GM23248 (cell line): ENCODE results near the gene ANO6. TPM values are rescaled to one million over a fixed set of nuclear protein-coding genes. Genes with fewer than 3 reads are reported as not detected.
A peak's percentile ranks its signal among the peaks of the same experiment; 100 is the strongest.

Experiments
- DNase-seq: peaks from one replicate; pipeline ENCODE4 v3.0.0-alpha.2; 2015
- H2AFZ ChIP-seq: fragments of 200-600 bp; sonication (generic); 2 replicates; pipeline ENCODE4 v1.6.1; 2016; ENCODE audit warnings: antibody characterized with exemption
- H3F3A ChIP-seq: fragments of 200-600 bp; sonication (generic); 2 replicates; pipeline ENCODE4 v1.6.1; 2016; ENCODE audit warnings: mild to moderate bottlenecking, antibody characterized with exemption, mixed run types; ENCODE audit not compliant: insufficient read depth
- H3K27ac ChIP-seq: fragments of 200-600 bp; sonication (generic); 2 replicates; pipeline ENCODE4 v1.5.1; 2016; ENCODE audit warnings: mild to moderate bottlenecking
- H3K27me3 ChIP-seq: fragments of 200-600 bp; sonication (generic); replicated peaks from 2 replicates; pipeline ENCODE4 v1.6.1; 2016; ENCODE audit warnings: mild to moderate bottlenecking; ENCODE audit not compliant: insufficient read depth
- H3K36me3 ChIP-seq: fragments of 200-600 bp; sonication (generic); 2 replicates; pipeline ENCODE4 v1.6.1; 2016; ENCODE audit warnings: low read depth, mild to moderate bottlenecking
- H3K4me1 ChIP-seq: fragments of 200-600 bp; sonication (generic); 2 replicates; pipeline ENCODE4 v1.6.1; 2016; ENCODE audit warnings: mild to moderate bottlenecking; ENCODE audit not compliant: insufficient read depth
- H3K4me2 ChIP-seq: fragments of 200-600 bp; sonication (generic); one replicate; pipeline ENCODE4 v1.6.1; 2016; ENCODE audit warnings: mild to moderate bottlenecking; ENCODE audit not compliant: unreplicated experiment
- H3K4me3 ChIP-seq: fragments of 200-600 bp; sonication (generic); 2 replicates; pipeline ENCODE4 v1.5.1; 2016; ENCODE audit warnings: mild to moderate bottlenecking
- H3K79me2 ChIP-seq: fragments of 200-600 bp; sonication (generic); 2 replicates; pipeline ENCODE4 v1.6.1; 2016; ENCODE audit warnings: mild to moderate bottlenecking; ENCODE audit not compliant: insufficient read depth
- H3K9ac ChIP-seq: fragments of 200-600 bp; sonication (generic); 2 replicates; pipeline ENCODE4 v1.6.1; 2016; ENCODE audit warnings: mild to moderate bottlenecking
- H3K9me2 ChIP-seq: fragments of 200-600 bp; sonication (generic); 2 replicates; pipeline ENCODE4 v1.6.1; 2016; ENCODE audit warnings: mixed run types, mild to moderate bottlenecking, moderate library complexity; ENCODE audit not compliant: insufficient read depth
- H3K9me3 ChIP-seq: fragments of 200-600 bp; sonication (generic); one replicate; pipeline ENCODE4 v1.6.1; 2017; ENCODE audit warnings: low read depth
- H4K20me1 ChIP-seq: fragments of 200-600 bp; sonication (generic); 2 replicates; pipeline ENCODE4 v1.6.0; 2016; ENCODE audit not compliant: insufficient read depth
- EZH2 ChIP-seq: fragments of 200-600 bp; sonication (generic); IDR thresholded peaks from 2 replicates; pipeline ENCODE4 v1.6.1; 2018; ENCODE audit warnings: antibody characterized with exemption, mild to moderate bottlenecking; ENCODE audit not compliant: insufficient read depth, poor library complexity, severe bottlenecking
- EZH2phosphoT487 ChIP-seq: fragments of 200-600 bp; sonication (generic); IDR thresholded peaks from 2 replicates; pipeline ENCODE4 v1.6.1; 2018; ENCODE audit warnings: antibody characterized with exemption, moderate library complexity, mild to moderate bottlenecking, low read depth; ENCODE audit not compliant: insufficient read depth
- WGBS, 2 experiments: methylation state at CpG; one replicate each; pipeline ENCODE4 v1.1.6; 2015 to 2017; ENCODE audit warnings: low lambda C conversion rate in 2 of 2, low coverage in 1 of 2; ENCODE audit errors: missing lambda C conversion rate in 2 of 2; 5-methylcytosine and 5-hydroxymethylcytosine counted together
- in situ Hi-C: fragments of 300-500 bp; cut with MboI; formaldehyde crosslinking; loops from 2 replicates; pipeline ENCODE4 v1.15.0; 2020
- polyA plus RNA-seq: library from polyadenylated mRNA; unstranded; fragments of >200 nt; fragmentation: Nextera tagmentation; extraction: Ambion mirVana; gene quantifications from 2 replicates; pipeline ENCODE4 v1.2.1, GENCODE V29; 2016
- total RNA-seq: library from RNA; depleted of rRNA; stranded (reverse); fragments of >200 nt; shearing (Covaris generic); gene quantifications from 2 replicates; pipeline ENCODE4 v1.2.3, GENCODE V29; 2014

The ANO6 gene
- total and polyA plus RNA-seq, 2 experiments from 2014 or later: 50.1 to 65.4 TPM

DNA sequence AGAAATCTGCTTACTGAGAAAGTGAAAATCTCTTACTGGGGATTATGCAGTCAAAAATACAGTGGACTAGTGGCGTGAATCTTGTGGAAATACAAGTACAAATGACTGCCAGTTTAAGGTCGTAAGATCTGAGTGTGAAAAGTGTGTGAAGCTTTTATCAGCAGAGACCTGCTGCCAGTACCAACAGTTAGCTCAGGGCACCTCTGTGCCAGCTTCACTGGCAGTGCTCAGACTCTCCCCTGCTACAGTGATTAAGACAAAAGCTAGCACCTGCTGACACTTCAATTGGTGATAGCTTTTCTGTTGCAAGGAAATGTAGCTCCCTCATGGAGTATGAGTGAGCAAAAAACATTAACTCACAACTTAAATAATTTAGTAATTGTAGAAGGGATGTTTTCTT, 185.1 kb downstream of the ANO6 start:
- H3K9me2 ChIP-seq: no peaks in the 10 kb centered on the region
- no peak overlapping the region for H3K4me3 ChIP-seq
- H3K79me2 ChIP-seq: no peaks in the 10 kb centered on the region
- TF ChIP-seq EZH2 (no peak), EZH2phosphoT487 (no peak)
- no peak overlapping the region for H3K27ac ChIP-seq
- H4K20me1 ChIP-seq: no peaks in the 10 kb centered on the region
- H3K36me3 ChIP-seq: peaks cover 30% of the 10 kb centered on the region
- no peak for DNase-seq
- no peak overlapping the region for H3K9ac ChIP-seq
- H3K9me3 ChIP-seq: no peaks in the 10 kb centered on the region
- no peak overlapping the region for H2AFZ ChIP-seq
- no peak overlapping the region for H3K4me2 ChIP-seq
- in situ Hi-C loops: no loop called here
- H3F3A ChIP-seq: no peaks in the 10 kb centered on the region
- H3K4me1 ChIP-seq: no peaks in the 10 kb centered on the region
- no peaks in the 10 kb centered on the region for H3K27me3 ChIP-seq
- 60 to 66% methylated on average over 2 of the region's 2 CpGs for WGBS, 2 experiments

DNA sequence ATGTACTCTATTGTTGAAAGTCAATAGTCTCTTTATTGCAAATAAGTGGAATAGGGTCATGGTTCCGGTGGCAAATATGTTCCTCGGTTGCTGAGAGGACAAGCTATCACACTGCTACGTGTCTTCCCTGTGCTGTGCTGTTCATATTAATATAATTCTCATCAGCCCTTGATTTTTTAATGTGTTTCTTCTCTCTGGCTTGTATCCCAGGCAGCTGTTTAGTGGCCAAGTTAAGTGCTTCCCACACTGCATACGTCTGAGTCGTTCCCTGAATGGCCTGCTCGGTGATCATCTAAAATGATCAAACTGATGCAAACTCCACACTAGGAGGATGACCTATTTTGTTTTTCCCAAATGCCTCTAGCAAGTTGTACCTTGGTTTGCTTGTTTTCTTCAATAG, 186.4 kb downstream of the ANO6 start:
- in situ Hi-C loops: no loop called here
- Histone ChIP-seq H3K9me2 (no peaks in the 10 kb centered on the region), H3K79me2 (no peaks in the 10 kb centered on the region), H3K9ac (no peak overlapping the region), H3K4me2 (no peak overlapping the region), H4K20me1 (no peaks in the 10 kb centered on the region), H3K4me1 (no peaks in the 10 kb centered on the region), H3K4me3 (no peak overlapping the region), H3F3A (no peaks in the 10 kb centered on the region), H3K27me3 (no peaks in the 10 kb centered on the region), H3K36me3 (peaks cover 30% of the 10 kb centered on the region), H3K9me3 (no peaks in the 10 kb centered on the region), H2AFZ (no peak overlapping the region), H3K27ac (no peak overlapping the region)
- TF ChIP-seq EZH2: no peak
- no peak for TF ChIP-seq EZH2phosphoT487
- peak; percentile 26 for DNase-seq
- 54 to 63% methylated on average over 6 of the region's 6 CpGs for WGBS, 2 experiments

DNA sequence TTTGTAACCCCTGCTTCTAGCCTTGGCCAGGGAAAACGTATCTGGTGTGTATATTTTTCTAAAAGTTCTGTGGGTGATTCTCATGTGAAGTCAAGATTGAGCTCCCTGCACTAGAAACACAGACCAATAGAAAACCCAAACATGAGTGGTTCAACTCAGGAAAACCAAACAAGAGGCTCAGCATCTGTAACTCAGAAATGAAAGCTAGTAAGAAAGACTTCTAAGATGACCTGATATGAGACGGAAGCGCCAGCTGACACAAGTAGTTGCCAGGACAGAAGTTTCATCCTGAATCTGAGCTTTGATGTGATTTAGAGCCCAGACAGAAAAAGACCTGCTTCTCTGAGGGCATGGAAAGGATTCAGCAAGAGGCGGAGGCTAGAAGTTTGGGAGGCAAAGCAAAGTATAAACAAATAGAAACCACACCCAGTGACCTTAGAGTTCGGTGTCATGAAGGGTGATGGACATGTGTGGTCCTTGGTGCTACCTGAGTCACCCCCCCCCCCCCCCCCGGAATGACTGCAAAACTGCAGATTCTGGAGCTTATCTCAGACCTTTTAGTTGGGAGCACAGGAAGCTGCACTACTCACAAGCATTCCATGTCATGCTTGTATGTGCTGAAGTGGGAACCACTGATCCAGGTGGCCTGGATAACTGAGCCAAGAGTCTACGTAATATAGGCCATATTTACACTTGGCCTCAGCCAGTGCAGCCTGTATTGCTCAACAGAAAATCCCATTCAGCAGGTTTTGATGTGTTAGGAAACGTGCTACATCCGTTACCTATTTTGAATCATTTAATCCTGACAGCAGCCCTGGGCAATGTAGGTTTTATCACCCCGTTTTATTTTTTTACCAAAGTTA, 191.3 kb downstream of the ANO6 start:
- DNase-seq: no peak
- no peak overlapping the region for H3K27ac ChIP-seq

DNA sequence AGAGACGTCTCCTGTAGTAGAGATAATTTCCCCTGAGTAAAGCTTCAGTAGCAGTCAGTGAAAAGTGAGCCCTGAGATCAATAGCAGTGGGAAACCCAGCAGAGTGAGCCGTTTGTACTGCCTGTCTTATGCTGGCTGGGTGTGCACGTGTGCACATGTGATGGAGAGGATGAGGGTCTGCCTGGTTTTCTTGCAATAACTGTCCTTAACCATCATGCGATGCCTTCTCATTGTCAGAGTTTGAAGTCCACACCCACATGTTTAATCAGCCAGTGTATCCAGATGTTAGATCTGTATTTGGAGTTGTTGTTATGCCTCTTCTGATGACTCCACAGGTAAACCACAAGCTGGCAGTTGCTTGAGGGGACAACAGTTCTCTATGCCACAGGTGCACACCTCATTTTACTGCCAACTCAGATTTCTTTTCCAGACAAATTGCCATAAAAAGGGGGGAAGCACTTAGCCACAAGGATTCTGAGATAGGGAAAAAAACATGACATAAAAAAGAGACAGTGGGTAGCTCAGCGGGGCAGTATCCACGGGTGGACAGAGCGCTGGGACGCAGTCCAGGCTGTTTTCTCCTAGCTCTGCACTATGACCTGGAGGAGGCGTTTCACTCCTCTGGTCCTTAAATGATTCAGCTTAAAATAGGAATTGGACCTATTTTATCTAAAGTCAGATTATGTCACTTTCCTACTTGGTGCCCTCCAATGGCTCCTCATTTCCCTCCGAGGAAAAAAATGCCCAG, 192.3 kb downstream of the ANO6 start:
- H3K9me3 ChIP-seq: no peaks in the 10 kb centered on the region
- H4K20me1 ChIP-seq: no peaks in the 10 kb centered on the region
- DNase-seq: no peak
- no peaks in the 10 kb centered on the region for H3K9me2 ChIP-seq
- H3K4me2 ChIP-seq: no peak overlapping the region
- 73 to 80% methylated on average over 10 of the region's 10 CpGs for WGBS, 2 experiments
- H3K4me1 ChIP-seq: peaks cover 20% of the 10 kb centered on the region
- H3K27ac ChIP-seq: 0 out of 2 replicates have a peak overlapping the region, but pooled peaks have one; percentile 92
- in situ Hi-C loops: no loop called here
- H3K27me3 ChIP-seq: no peaks in the 10 kb centered on the region
- no peak overlapping the region for H3K4me3 ChIP-seq
- H3K79me2 ChIP-seq: 0 out of 2 replicates have a peak, but pooled peaks cover 3% of the 10 kb centered on the region
- peaks cover 22% of the 10 kb centered on the region for H3K36me3 ChIP-seq
- H2AFZ ChIP-seq: no peak overlapping the region
- H3F3A ChIP-seq: peaks cover 33% of the 10 kb centered on the region
- no peak overlapping the region for H3K9ac ChIP-seq
- no peak for TF ChIP-seq EZH2
- TF ChIP-seq EZH2phosphoT487: no peak

More for the DNA sequence above, 191.3 kb downstream of the ANO6 start:
- Histone ChIP-seq H3K27me3 (no peaks in the 10 kb centered on the region), H4K20me1 (no peaks in the 10 kb centered on the region), H3K4me3 (no peak overlapping the region), H3K9me3 (no peaks in the 10 kb centered on the region), H3K4me2 (no peak overlapping the region), H3K36me3 (peaks cover 30% of the 10 kb centered on the region), H3K9ac (no peak overlapping the region), H3K79me2 (no peaks in the 10 kb centered on the region), H3F3A (peaks cover 33% of the 10 kb centered on the region), H3K9me2 (no peaks in the 10 kb centered on the region), H2AFZ (no peak overlapping the region), H3K4me1 (peaks cover 20% of the 10 kb centered on the region)
- in situ Hi-C loops: no loop called here
- WGBS, 2 experiments: 90 to 92% methylated on average over 10 of the region's 10 CpGs
- TF ChIP-seq EZH2 (no peak), EZH2phosphoT487 (no peak)
